Measurements from ENCODE around the gene FBXL15.
A peak's percentile ranks its signal among the peaks of the same experiment; 100 is the strongest.

The FBXL15 gene

DNA sequence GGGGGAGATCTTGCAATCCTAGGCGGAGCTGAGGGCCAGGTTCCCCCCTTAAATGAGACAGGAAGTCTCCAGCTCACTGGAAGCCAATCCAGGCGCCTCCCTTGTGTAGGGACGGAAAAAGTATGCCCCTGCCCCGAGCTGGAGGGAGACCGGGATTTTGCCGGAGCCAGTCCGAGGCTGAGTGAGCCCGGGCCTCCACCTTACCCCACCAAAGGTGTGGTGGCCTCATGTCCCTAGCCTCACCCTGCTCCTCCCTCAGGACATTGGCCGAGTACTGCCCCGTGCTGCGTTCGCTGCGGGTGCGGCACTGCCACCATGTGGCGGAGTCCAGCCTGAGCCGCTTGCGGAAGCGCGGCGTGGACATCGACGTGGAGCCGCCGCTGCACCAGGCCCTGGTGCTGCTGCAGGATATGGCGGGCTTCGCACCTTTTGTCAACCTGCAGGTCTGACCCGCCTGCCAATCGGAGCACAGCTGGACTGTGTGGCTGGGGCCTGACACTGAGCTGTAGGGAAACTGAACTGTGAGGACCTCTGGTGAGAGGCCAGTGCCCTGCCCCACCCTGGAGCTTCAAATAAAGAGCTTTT, 2.0 kb downstream of the FBXL15 start:
- H3K4me3 ChIP-seq (replicated peaks in 1 of 2; ENCODE audit: low read depth in 2 of 2, low read length in 2 of 2) = peak overlapping the region; percentile 86 to 91
- DNase-seq (ENCODE audit: low read depth in 2 of 2) = peak; percentile 75 to 76
- TF ChIP-seq, protein P1, sequence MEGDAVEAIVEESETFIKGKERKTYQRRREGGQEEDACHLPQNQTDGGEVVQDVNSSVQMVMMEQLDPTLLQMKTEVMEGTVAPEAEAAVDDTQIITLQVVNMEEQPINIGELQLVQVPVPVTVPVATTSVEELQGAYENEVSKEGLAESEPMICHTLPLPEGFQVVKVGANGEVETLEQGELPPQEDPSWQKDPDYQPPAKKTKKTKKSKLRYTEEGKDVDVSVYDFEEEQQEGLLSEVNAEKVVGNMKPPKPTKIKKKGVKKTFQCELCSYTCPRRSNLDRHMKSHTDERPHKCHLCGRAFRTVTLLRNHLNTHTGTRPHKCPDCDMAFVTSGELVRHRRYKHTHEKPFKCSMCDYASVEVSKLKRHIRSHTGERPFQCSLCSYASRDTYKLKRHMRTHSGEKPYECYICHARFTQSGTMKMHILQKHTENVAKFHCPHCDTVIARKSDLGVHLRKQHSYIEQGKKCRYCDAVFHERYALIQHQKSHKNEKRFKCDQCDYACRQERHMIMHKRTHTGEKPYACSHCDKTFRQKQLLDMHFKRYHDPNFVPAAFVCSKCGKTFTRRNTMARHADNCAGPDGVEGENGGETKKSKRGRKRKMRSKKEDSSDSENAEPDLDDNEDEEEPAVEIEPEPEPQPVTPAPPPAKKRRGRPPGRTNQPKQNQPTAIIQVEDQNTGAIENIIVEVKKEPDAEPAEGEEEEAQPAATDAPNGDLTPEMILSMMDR (IDR thresholded peaks at IDR 0.05; ENCODE audit: low read depth, low read length) = peak; percentile 79

GRCh38 chr10:102423372-102423968, 2.8 kb downstream of the FBXL15 start:
- TF ChIP-seq, protein P1 (IDR thresholded peaks at IDR 0.05; ENCODE audit: low read depth, low read length) = no peak
- H3K4me3 ChIP-seq (replicated peaks in 1 of 2; ENCODE audit: low read depth in 2 of 2, low read length in 2 of 2) = no peak overlapping the region
- DNase-seq (ENCODE audit: low read depth in 2 of 2) = no peak

DNA sequence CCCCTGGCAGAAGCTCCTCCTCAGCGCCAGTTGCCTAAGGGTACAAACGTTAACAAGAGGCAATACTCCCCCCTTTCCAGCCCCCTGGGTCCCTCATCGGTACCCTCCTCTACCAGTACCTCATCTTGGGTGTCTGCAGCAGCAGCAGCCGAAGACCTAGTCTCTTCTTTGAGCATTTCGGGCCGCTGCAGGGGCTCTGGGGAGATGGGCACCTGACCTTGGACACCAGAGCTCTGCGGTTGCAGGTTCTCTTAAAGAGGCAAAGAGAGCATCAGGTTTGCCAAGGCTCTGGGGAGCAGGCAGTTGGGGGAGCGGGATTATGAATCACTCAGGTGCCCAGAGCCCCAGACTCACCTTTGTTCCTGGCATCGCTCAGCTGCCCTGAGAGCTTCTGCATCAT, 3.5 kb downstream of the FBXL15 start:
- no peak for DNase-seq (ENCODE audit: low read depth in 2 of 2)
- H3K4me3 ChIP-seq (replicated peaks in 1 of 2; ENCODE audit: low read depth in 2 of 2, low read length in 2 of 2) = no peak overlapping the region
- TF ChIP-seq, protein P1 (IDR thresholded peaks at IDR 0.05; ENCODE audit: low read depth, low read length) = no peak

GRCh38 chr10:102424916-102425315, 4.3 kb downstream of the FBXL15 start:
- TF ChIP-seq, protein P1 (IDR thresholded peaks at IDR 0.05; ENCODE audit: low read depth, low read length) = no peak

GRCh38 chr10:102425444-102425843, 4.8 kb downstream of the FBXL15 start:
- no peak overlapping the region for H3K4me3 ChIP-seq (replicated peaks in 1 of 2; ENCODE audit: low read depth in 2 of 2, low read length in 2 of 2)

More at GRCh38 chr10:102424916-102425315, 4.3 kb downstream of the FBXL15 start:
- DNase-seq (ENCODE audit: low read depth in 2 of 2) = no peak
- no peak overlapping the region for H3K4me3 ChIP-seq (replicated peaks in 1 of 2; ENCODE audit: low read depth in 2 of 2, low read length in 2 of 2)

GRCh38 chr10:102426803-102427287, 6.2 kb downstream of the FBXL15 start:
- TF ChIP-seq, protein P1 (IDR thresholded peaks at IDR 0.05; ENCODE audit: low read depth, low read length) = no peak

More at GRCh38 chr10:102425444-102425843, 4.8 kb downstream of the FBXL15 start:
- DNase-seq (ENCODE audit: low read depth in 2 of 2) = no peak
- TF ChIP-seq, protein P1 (IDR thresholded peaks at IDR 0.05; ENCODE audit: low read depth, low read length) = no peak

More at GRCh38 chr10:102426803-102427287, 6.2 kb downstream of the FBXL15 start:
- no peak overlapping the region for H3K4me3 ChIP-seq (replicated peaks in 1 of 2; ENCODE audit: low read depth in 2 of 2, low read length in 2 of 2)
- no peak for DNase-seq (ENCODE audit: low read depth in 2 of 2)

Data from cardiac fibroblast (primary cell).